Esophagus squamous epithelium (tissue), 5 donors: Measurements from ENCODE around the gene DAPK2. TPM values are rescaled to one million over a fixed set of nuclear protein-coding genes. Genes with fewer than 3 reads are reported as not detected.

ENCODE experiments used
- DNase-seq: peaks from one replicate; lab custom pipeline; 2025; lab: John Stamatoyannopoulos, UW
- H3K27ac ChIP-seq, 4 donors: fragments of 200-600 bp; sonication (generic); one replicate each; pipeline ENCODE4 v1.5.1; 2016 to 2019; ENCODE audit warnings: mild to moderate bottlenecking in 1 of 4
- H3K27me3 ChIP-seq, 4 donors: fragments of 200-600 bp; sonication (generic); 1 replicate in 3 of 4; 2 replicates in 1 of 4; pipeline versions ENCODE4 v1.5.1 to v1.6.0; 2017 to 2021; ENCODE audit warnings: antibody characterized with exemption in 1 of 4
- H3K36me3 ChIP-seq, 3 donors: fragments of 200-600 bp; sonication (generic); one replicate each; pipeline ENCODE4 v1.5.1; 2016 to 2019
- H3K4me1 ChIP-seq, 3 donors: fragments of 200-600 bp; sonication (generic); one replicate each; pipeline ENCODE4 v1.5.1; 2017 to 2019
- H3K4me3 ChIP-seq, 4 donors: fragments of 200-600 bp; sonication (generic); 1 replicate in 3 of 4; 2 replicates in 1 of 4; pipeline ENCODE4 v1.5.1; 2016 to 2019; ENCODE audit warnings: mild to moderate bottlenecking in 2 of 4, moderate library complexity in 1 of 4
- H3K9me3 ChIP-seq, 3 donors: fragments of 200-600 bp; sonication (generic); one replicate each; pipeline ENCODE4 v1.5.1; 2016 to 2019
- POLR2A ChIP-seq, 4 donors: fragments of 450-650 bp; IDR thresholded peaks; one replicate each; pipeline ENCODE4 v1.6.1; 2017; ENCODE audit warnings: antibody characterized with exemption in 4 of 4, mild to moderate bottlenecking in 4 of 4, moderate library complexity in 3 of 4
- WGBS, 2 donors: methylation state at CpG; one replicate each; pipeline ENCODE4 v1.1.5; 2018; 5-methylcytosine and 5-hydroxymethylcytosine counted together
- intact Hi-C: fragments of 100-400 bp; cut with DNase I; formaldehyde crosslinking; loops from one replicate; pipeline ENCODE4 v1.15.0; 2022
- total RNA-seq, 4 donors: library from RNA; depleted of rRNA; stranded (reverse); fragments of >200 nt; gene quantifications; one replicate each; pipeline ENCODE4 v1.1.0, GENCODE V29; 2016
- TF ChIP-seq, protein P1 (sequence below), 6 experiments: fragments of 450-650 bp in 4 of 6; fragments of 200-600 bp in 2 of 6; sonication (generic) in 2 of 6; IDR thresholded peaks; one replicate each; pipeline ENCODE4 v1.5.1; 2016 to 2019; ENCODE audit warnings: antibody characterized with exemption in 6 of 6, mild to moderate bottlenecking in 4 of 6, moderate library complexity in 4 of 6
- donor health status: DM: yes; HTN: yes; CAD: no.

DAPK2 gene
- total RNA-seq, 4 donors from 2014 or later: 1.9 to 12.9 (median 9.8) TPM

GRCh38 chr15:64000183-64000951 is 45.9 kb downstream of the DAPK2 start:
- WGBS, 2 donors: 81 to 98% methylated on average over 4 of the region's 4 CpGs
- Histone ChIP-seq H3K9me3 (no peaks in the 10 kb centered on the region), H3K4me3 (no peak overlapping the region), H3K36me3 (no peaks in the 10 kb centered on the region), H3K27me3 (no peaks in the 10 kb centered on the region), H3K4me1 (peaks cover 5 to 62% (median 27%) of the 10 kb centered on the region in 3 donors), H3K27ac (no peak overlapping the region)
- intact Hi-C loops: no loop called here
- TF ChIP-seq, protein P1, sequence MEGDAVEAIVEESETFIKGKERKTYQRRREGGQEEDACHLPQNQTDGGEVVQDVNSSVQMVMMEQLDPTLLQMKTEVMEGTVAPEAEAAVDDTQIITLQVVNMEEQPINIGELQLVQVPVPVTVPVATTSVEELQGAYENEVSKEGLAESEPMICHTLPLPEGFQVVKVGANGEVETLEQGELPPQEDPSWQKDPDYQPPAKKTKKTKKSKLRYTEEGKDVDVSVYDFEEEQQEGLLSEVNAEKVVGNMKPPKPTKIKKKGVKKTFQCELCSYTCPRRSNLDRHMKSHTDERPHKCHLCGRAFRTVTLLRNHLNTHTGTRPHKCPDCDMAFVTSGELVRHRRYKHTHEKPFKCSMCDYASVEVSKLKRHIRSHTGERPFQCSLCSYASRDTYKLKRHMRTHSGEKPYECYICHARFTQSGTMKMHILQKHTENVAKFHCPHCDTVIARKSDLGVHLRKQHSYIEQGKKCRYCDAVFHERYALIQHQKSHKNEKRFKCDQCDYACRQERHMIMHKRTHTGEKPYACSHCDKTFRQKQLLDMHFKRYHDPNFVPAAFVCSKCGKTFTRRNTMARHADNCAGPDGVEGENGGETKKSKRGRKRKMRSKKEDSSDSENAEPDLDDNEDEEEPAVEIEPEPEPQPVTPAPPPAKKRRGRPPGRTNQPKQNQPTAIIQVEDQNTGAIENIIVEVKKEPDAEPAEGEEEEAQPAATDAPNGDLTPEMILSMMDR (IDR thresholded peaks at IDR 0.05): no peak
- TF ChIP-seq POLR2A (IDR thresholded peaks at IDR 0.05): no peak
- no peak for DNase-seq

DNA sequence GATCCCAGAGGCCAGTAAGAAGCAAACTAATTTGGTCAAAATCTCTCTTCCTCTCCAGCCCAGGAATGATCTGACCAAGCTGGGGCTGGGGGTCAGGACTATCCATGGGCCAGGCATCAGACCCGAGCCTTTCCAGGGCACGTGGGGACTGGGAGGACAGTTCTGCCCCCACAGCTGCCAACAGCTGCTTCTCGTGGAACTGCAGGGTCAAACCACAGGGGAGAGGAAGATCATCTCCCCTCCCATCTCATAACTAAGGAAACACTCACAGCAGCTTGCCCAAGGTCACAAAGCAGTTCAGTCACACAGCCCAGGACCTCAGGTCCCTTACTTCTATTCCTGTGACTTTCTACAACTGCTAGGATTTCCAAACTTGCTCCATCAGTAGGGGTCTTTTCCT is 47.1 kb downstream of the DAPK2 start:
- Histone ChIP-seq H3K27me3 (no peaks in the 10 kb centered on the region), H3K36me3 (no peaks in the 10 kb centered on the region), H3K4me3 (no peak overlapping the region), H3K9me3 (no peaks in the 10 kb centered on the region), H3K27ac (no peak overlapping the region), H3K4me1 (peaks cover 5 to 50% (median 17%) of the 10 kb centered on the region in 3 donors)
- intact Hi-C loops: no loop called here
- TF ChIP-seq, protein P1 (IDR thresholded peaks at IDR 0.05): no peak
- TF ChIP-seq POLR2A (IDR thresholded peaks at IDR 0.05): no peak
- DNase-seq: no peak
- 0 to 42% methylated on average over 1 to 3 of the region's 3 CpGs for WGBS, 2 donors

- Histone ChIP-seq H3K27ac (no peak overlapping the region), H3K27me3 (no peaks in the 10 kb centered on the region), H3K36me3 (no peaks in the 10 kb centered on the region), H3K9me3 (no peaks in the 10 kb centered on the region), H3K4me3 (no peak overlapping the region), H3K4me1 (peaks cover 5 to 46% (median 14%) of the 10 kb centered on the region in 3 donors)
- no peak for TF ChIP-seq POLR2A (IDR thresholded peaks at IDR 0.05)
- TF ChIP-seq, protein P1 (IDR thresholded peaks at IDR 0.05): no peak
- 23 to 34% methylated on average over 2 to 4 of the region's 8 CpGs for WGBS, 2 donors
- intact Hi-C loops: no loop called here
- DNase-seq: no peak
Measured at GRCh38 chr15:63998489-63998888, 47.8 kb downstream of the DAPK2 start.

- intact Hi-C loops: no loop called here
- Histone ChIP-seq H3K27me3 (no peaks in the 10 kb centered on the region), H3K27ac (no peak overlapping the region), H3K9me3 (no peaks in the 10 kb centered on the region), H3K36me3 (no peaks in the 10 kb centered on the region), H3K4me1 (peaks cover 5 to 46% (median 14%) of the 10 kb centered on the region in 3 donors), H3K4me3 (no peak overlapping the region)
- TF ChIP-seq, protein P1 (IDR thresholded peaks at IDR 0.05): no peak
- TF ChIP-seq POLR2A (IDR thresholded peaks at IDR 0.05): no peak
- WGBS, 2 donors: 74 to 89% methylated on average over 3 to 4 of the region's 4 CpGs
- no peak for DNase-seq
Measured at GRCh38 chr15:63997715-63998442, 48.4 kb downstream of the DAPK2 start.

DNA sequence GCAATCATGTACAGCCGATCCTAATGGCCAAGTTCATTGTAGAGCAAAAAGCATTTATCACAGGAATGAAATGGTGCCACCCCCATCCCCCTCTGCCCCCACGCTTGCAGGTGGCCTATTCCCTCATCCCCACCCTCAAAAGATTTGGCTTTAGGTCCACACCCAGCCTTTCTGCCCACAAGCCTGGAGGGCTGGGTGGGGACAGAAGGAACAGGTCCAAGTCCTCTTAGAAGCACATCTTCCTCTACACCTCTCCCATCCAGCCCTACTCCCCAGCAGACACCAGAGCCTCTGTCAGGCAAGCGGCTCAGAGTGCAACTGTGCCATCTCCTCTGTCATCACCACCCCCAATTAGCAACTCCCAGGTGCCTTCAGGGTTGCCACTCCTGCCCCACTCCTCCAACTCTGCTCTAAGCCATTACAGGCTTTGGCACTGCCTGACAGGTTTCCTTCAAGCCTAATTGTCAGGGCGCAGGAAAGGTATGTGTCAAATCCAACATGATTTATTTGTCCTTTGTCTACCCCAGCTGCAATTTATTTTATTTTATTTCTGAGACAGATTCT is 49.4 kb downstream of the DAPK2 start:
- Histone ChIP-seq H3K27ac (no peak overlapping the region), H3K27me3 (no peaks in the 10 kb centered on the region), H3K4me1 (peaks cover 5 to 48% (median 16%) of the 10 kb centered on the region in 3 donors), H3K36me3 (no peaks in the 10 kb centered on the region), H3K4me3 (no peak overlapping the region), H3K9me3 (no peaks in the 10 kb centered on the region)
- WGBS, 2 donors: 70 to 76% methylated on average over 4 of the region's 4 CpGs
- TF ChIP-seq POLR2A (IDR thresholded peaks at IDR 0.05): no peak
- TF ChIP-seq, protein P1 (IDR thresholded peaks at IDR 0.05): no peak
- intact Hi-C loops: no loop called here
- no peak for DNase-seq
